Medulla oblongata (tissue), 1 donor: Measurements from ENCODE around the gene NPAS4.
"Not testable (repeated sequence)": the region's sequence is repeated elsewhere in the genome, so short reads cannot be mapped to it uniquely, and the experiment has no call there.

Experiments used
- DNase-seq: peaks from one replicate; pipeline ENCODE4 v3.0.0-alpha.2; 2015; ENCODE audit errors: extremely low spot score

Gene NPAS4

GRCh38 chr11:66454247-66454646 is 33.4 kb downstream of the NPAS4 start:
- no peak for DNase-seq

GRCh38 chr11:66454828-66455227 is 34.0 kb downstream of the NPAS4 start:
- no peak for DNase-seq

GRCh38 chr11:66457826-66458225 is 37.0 kb downstream of the NPAS4 start:
- DNase-seq = no peak

GRCh38 chr11:66459138-66459778 is 38.4 kb downstream of the NPAS4 start:
- DNase-seq = no peak

- no peak for DNase-seq
Measured at GRCh38 chr11:66462010-66462409, 41.2 kb downstream of the NPAS4 start.

- no peak for DNase-seq
Measured at GRCh38 chr11:66462911-66463310, 42.1 kb downstream of the NPAS4 start.

GRCh38 chr11:66464116-66464515 is 43.3 kb downstream of the NPAS4 start:
- DNase-seq = not testable (repeated sequence)

GRCh38 chr11:66464916-66465315 is 44.1 kb downstream of the NPAS4 start:
- DNase-seq = no peak

- peak; percentile 7 for DNase-seq
Measured at GRCh38 chr11:66465373-66466224, 44.8 kb downstream of the NPAS4 start.

- peak; percentile 95 for DNase-seq
Measured at GRCh38 chr11:66466225-66467033, 45.6 kb downstream of the NPAS4 start, which contains the start of gene PELI3. Gene PELI3 (plus strand): TSS chr11:66466905. CDS start chr11:66468129, 1,224 bp downstream.

GRCh38 chr11:66467034-66467659 is 46.3 kb downstream of the NPAS4 start:
- no peak for DNase-seq

- peak; percentile 38 for DNase-seq
Measured at GRCh38 chr11:66467756-66468155, 46.9 kb downstream of the NPAS4 start.

GRCh38 chr11:66468691-66469090 is 47.9 kb downstream of the NPAS4 start:
- DNase-seq = no peak

- DNase-seq = no peak
Measured at GRCh38 chr11:66469441-66469840, 48.6 kb downstream of the NPAS4 start.

- no peak for DNase-seq
Measured at GRCh38 chr11:66470015-66470414, 49.2 kb downstream of the NPAS4 start.

GRCh38 chr11:66471142-66471541 is 50.3 kb downstream of the NPAS4 start:
- DNase-seq = no peak

GRCh38 chr11:66472054-66472453 is 51.2 kb downstream of the NPAS4 start:
- DNase-seq = no peak

GRCh38 chr11:66473167-66473566 is 52.3 kb downstream of the NPAS4 start:
- DNase-seq = no peak

- no peak for DNase-seq
Measured at GRCh38 chr11:66473608-66474515, 53.0 kb downstream of the NPAS4 start.

GRCh38 chr11:66475349-66476172 is 54.7 kb downstream of the NPAS4 start:
- DNase-seq = no peak
